Osteocyte (in vitro differentiated cells): Measurements from ENCODE around the gene SERPINB8. TPM values are rescaled to one million over a fixed set of nuclear protein-coding genes. Genes with fewer than 3 reads are reported as not detected.

Experiments
- DNase-seq: peaks from one replicate; pipeline ENCODE4 v3.0.0; 2021; ENCODE audit warnings: mixed read lengths; ENCODE audit not compliant: unreplicated experiment; ENCODE audit errors: extremely low spot score
- H3K27ac Mint-ChIP-seq: one replicate; pipeline ENCODE4 v1.8.0; 2021; ENCODE audit warnings: mild to moderate bottlenecking, mixed read lengths; ENCODE audit not compliant: unreplicated experiment
- H3K27me3 Mint-ChIP-seq: one replicate; pipeline ENCODE4 v1.8.0; 2021; ENCODE audit warnings: mixed read lengths; ENCODE audit not compliant: unreplicated experiment
- H3K36me3 Mint-ChIP-seq: one replicate; pipeline ENCODE4 v1.8.0; 2021; ENCODE audit warnings: mixed read lengths; ENCODE audit not compliant: unreplicated experiment
- H3K4me1 Mint-ChIP-seq: one replicate; pipeline ENCODE4 v1.8.0; 2021; ENCODE audit warnings: mixed read lengths; ENCODE audit not compliant: unreplicated experiment
- H3K4me3 Mint-ChIP-seq: one replicate; pipeline ENCODE4 v1.8.0; 2021; ENCODE audit warnings: mild to moderate bottlenecking, moderate library complexity, mixed read lengths; ENCODE audit not compliant: unreplicated experiment
- H3K9me3 Mint-ChIP-seq: one replicate; pipeline ENCODE4 v1.8.0; 2021; ENCODE audit warnings: mixed read lengths; ENCODE audit not compliant: unreplicated experiment
- CTCF ChIP-seq: fragments of 200-600 bp; sonication (generic); IDR thresholded peaks from 2 replicates; pipeline ENCODE4 v1.5.0; 2021; ENCODE audit warnings: antibody characterized with exemption, mild to moderate bottlenecking, moderate library complexity
- total RNA-seq: library from RNA; stranded (reverse); gene quantifications from 2 replicates; pipeline ENCODE4 v1.2.1, GENCODE V29; 2021

SERPINB8 gene
- total RNA-seq, 1 donor from 2014 or later: 8.5 TPM

DNA sequence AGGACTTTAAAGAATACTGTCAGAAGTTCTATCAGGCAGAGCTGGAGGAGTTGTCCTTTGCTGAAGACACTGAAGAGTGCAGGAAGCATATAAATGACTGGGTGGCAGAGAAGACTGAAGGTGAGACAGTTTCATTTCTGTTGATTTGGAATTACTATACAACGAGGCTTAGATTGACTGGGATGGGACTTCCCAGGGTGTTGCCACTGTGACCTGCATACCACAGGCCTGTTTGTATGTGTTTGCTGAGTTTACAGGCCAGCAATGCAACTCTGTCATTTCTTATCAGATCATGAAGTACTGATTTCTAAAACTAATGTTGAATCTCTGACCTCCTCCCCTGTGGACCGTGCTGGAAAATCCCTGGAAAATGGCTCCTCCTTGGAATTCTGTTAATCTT lies 11.8 kb downstream of the SERPINB8 start:
- Mint-ChIP-seq H3K27me3 (no peaks in the 10 kb centered on the region), H3K4me1 (peaks cover 15% of the 10 kb centered on the region)

GRCh38 chr18:63982361-63982760 lies 12.5 kb downstream of the SERPINB8 start:
- no peak for DNase-seq
- Mint-ChIP-seq H3K27me3 (no peaks in the 10 kb centered on the region), H3K4me1 (peaks cover 15% of the 10 kb centered on the region), H3K9me3 (no peaks in the 10 kb centered on the region), H3K4me3 (no peak overlapping the region), H3K27ac (no peak overlapping the region), H3K36me3 (peaks cover 14% of the 10 kb centered on the region)
- no peak for TF ChIP-seq CTCF

More for the DNA sequence above, 11.8 kb downstream of the SERPINB8 start:
- H3K4me3 Mint-ChIP-seq: no peak overlapping the region
- no peaks in the 10 kb centered on the region for H3K9me3 Mint-ChIP-seq
- no peak overlapping the region for H3K27ac Mint-ChIP-seq
- H3K36me3 Mint-ChIP-seq: peaks cover 14% of the 10 kb centered on the region
- no peak for DNase-seq
- no peak for TF ChIP-seq CTCF

DNA sequence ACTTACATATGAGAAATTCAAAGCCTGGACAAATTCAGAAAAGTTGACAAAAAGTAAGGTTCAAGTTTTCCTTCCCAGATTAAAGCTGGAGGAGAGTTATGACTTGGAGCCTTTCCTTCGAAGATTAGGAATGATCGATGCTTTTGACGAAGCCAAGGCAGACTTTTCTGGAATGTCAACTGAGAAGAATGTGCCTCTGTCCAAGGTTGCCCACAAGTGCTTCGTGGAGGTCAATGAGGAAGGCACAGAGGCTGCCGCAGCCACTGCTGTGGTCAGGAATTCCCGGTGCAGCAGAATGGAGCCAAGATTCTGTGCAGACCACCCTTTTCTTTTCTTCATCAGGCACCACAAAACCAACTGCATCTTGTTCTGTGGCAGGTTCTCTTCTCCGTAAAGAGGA lies 17.0 kb downstream of the SERPINB8 start:
- H3K27me3 Mint-ChIP-seq: no peaks in the 10 kb centered on the region
- H3K27ac Mint-ChIP-seq: no peak overlapping the region
- no peak for TF ChIP-seq CTCF
- DNase-seq: no peak
- no peaks in the 10 kb centered on the region for H3K4me1 Mint-ChIP-seq
- H3K36me3 Mint-ChIP-seq: peaks cover 22% of the 10 kb centered on the region
- no peaks in the 10 kb centered on the region for H3K9me3 Mint-ChIP-seq
- no peak overlapping the region for H3K4me3 Mint-ChIP-seq

DNA sequence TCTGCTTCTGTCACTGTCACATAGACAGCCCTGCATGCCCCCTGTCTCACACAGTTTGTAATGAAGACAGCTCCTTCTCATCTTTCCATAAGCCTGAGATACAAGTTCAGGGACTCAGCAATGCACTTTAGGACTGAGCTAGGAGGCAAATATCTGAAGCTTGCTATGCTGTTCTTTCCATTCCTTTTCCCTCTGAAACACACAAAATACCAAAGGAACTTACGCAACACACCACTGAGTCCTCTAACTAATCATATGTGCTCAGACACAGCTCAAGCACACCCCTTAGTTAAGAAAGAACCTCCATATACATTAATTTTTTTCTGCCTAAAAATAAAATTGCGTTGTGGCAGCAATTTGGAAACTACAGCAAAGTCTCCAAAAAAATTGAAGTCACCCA lies 17.9 kb downstream of the SERPINB8 start:
- TF ChIP-seq CTCF: no peak
- Mint-ChIP-seq H3K27ac (no peak overlapping the region), H3K9me3 (no peaks in the 10 kb centered on the region), H3K27me3 (no peaks in the 10 kb centered on the region), H3K4me1 (no peaks in the 10 kb centered on the region), H3K36me3 (peaks cover 19% of the 10 kb centered on the region), H3K4me3 (no peak overlapping the region)
- DNase-seq: no peak

DNA sequence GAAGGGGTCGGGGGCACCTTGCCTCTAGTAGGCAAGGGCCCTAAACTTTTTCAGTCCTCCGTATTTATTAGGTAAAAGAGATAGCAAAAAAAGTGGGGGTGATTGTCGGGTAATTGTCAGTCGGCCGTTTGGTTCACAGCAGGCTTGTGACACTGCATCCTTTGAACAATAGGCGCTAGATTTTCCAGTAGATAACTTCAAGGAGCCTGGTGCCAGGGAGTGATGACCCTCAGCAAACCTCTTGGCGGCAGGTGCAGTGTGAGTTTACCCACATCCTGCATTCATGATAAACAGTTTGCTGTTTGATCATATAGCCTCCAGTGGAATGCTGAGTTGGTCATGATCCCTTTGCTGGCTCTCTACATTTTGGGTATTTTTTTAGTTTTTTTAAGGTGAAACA lies 22.9 kb downstream of the SERPINB8 start:
- Mint-ChIP-seq H3K4me3 (no peak overlapping the region), H3K27ac (no peak overlapping the region), H3K27me3 (no peaks in the 10 kb centered on the region), H3K36me3 (peaks cover 5% of the 10 kb centered on the region), H3K9me3 (no peaks in the 10 kb centered on the region), H3K4me1 (peaks cover 2% of the 10 kb centered on the region)
- TF ChIP-seq CTCF: no peak
- no peak for DNase-seq
